Tibial artery (tissue), 4 donors: Measurements from ENCODE around the gene CREB3L2.

Source experiments
- DNase-seq, 2 donors: peaks; one replicate each; pipeline ENCODE4 v3.0.0-alpha.2; 2019
- H3K27ac ChIP-seq, 2 donors: fragments of 200-600 bp; sonication (generic) in 1 of 2; 1 replicate in 1 of 2; 2 replicates in 1 of 2; pipeline ENCODE4 v1.5.1; 2018 to 2019; ENCODE audit warnings: mild to moderate bottlenecking in 1 of 2
- H3K27me3 ChIP-seq, 2 donors: fragments of 200-600 bp; sonication (generic) in 1 of 2; one replicate each; pipeline versions ENCODE4 v1.5.1 to v1.6.0; 2016 to 2019
- H3K36me3 ChIP-seq, 3 donors: fragments of 200-600 bp; sonication (generic) in 2 of 3; one replicate each; pipeline ENCODE4 v1.5.1; 2016 to 2019; ENCODE audit warnings: mild to moderate bottlenecking in 2 of 3
- H3K4me1 ChIP-seq, 4 donors: fragments of 200-600 bp; sonication (generic) in 2 of 4; 1 replicate in 3 of 4; 2 replicates in 1 of 4; pipeline ENCODE4 v1.5.1; 2016 to 2019
- H3K4me3 ChIP-seq, 2 donors: fragments of 200-600 bp; sonication (generic) in 1 of 2; 1 replicate in 1 of 2; 2 replicates in 1 of 2; pipeline ENCODE4 v1.5.1; 2018 to 2019; ENCODE audit warnings: mild to moderate bottlenecking in 2 of 2
- H3K9me3 ChIP-seq, 3 donors: fragments of 200-600 bp; sonication (generic) in 1 of 3; one replicate each; pipeline ENCODE4 v1.5.1; 2016 to 2019
- CTCF ChIP-seq, 2 experiments: fragments of 200-600 bp in 1 of 2; fragments of 450-650 bp in 1 of 2; IDR thresholded peaks; one replicate each; pipeline ENCODE4 v1.5.1; 2017 to 2019; ENCODE audit warnings: antibody characterized with exemption in 2 of 2, mild to moderate bottlenecking in 1 of 2, moderate library complexity in 1 of 2
- intact Hi-C: fragments of 100-400 bp; cut with DNase I; formaldehyde crosslinking; loops from one replicate; pipeline ENCODE4 v1.15.0; 2023; ENCODE audit warnings: low total_unique reads

Gene CREB3L2

GRCh38 chr7:137933270-137934017, 68.4 kb downstream of the CREB3L2 start:
- Histone ChIP-seq H3K27ac (peak overlapping the region; percentile 70 to 74), H3K27me3 (no peaks in the 10 kb centered on the region), H3K36me3 (no peaks in the 10 kb centered on the region), H3K4me1 (peaks cover 5 to 90% (median 55%) of the 10 kb centered on the region in 4 donors), H3K9me3 (no peaks in the 10 kb centered on the region), H3K4me3 (peak overlapping the region in 1 of 2 donors; percentile 0)
- peak; percentile 64 to 85 for DNase-seq
- intact Hi-C loops, result no loop called here
- no peak for TF ChIP-seq CTCF (IDR thresholded peaks at IDR 0.05)

- no peaks in the 10 kb centered on the region for H3K9me3 ChIP-seq
- H3K4me1 ChIP-seq, result peaks cover 5 to 88% (median 55%) of the 10 kb centered on the region in 4 donors
- no peaks in the 10 kb centered on the region for H3K27me3 ChIP-seq
- DNase-seq, result peak; percentile 55 to 69
- H3K36me3 ChIP-seq, result peaks cover under 1 to 5% (median 2%) of the 10 kb centered on the region in 3 donors
- intact Hi-C loops, result no loop called here
- TF ChIP-seq CTCF (IDR thresholded peaks at IDR 0.05), result no peak
- H3K27ac ChIP-seq, result peak overlapping the region; percentile 70 to 74
- H3K4me3 ChIP-seq, result peak overlapping the region in 1 of 2 donors; percentile 0
Measured at GRCh38 chr7:137932881-137933269, 69.0 kb downstream of the CREB3L2 start.

GRCh38 chr7:137931823-137932222, 70.1 kb downstream of the CREB3L2 start:
- Histone ChIP-seq H3K4me1 (peaks cover 2 to 79% (median 47%) of the 10 kb centered on the region in 4 donors), H3K4me3 (no peak overlapping the region), H3K27ac (peak overlapping the region; percentile 70 to 74), H3K9me3 (no peaks in the 10 kb centered on the region), H3K36me3 (peaks cover 8 to 15% (median 8%) of the 10 kb centered on the region in 3 donors), H3K27me3 (no peaks in the 10 kb centered on the region)
- intact Hi-C loops, result no loop called here
- DNase-seq, result no peak
- TF ChIP-seq CTCF (IDR thresholded peaks at IDR 0.05), result no peak

- intact Hi-C loops, result no loop called here
- H3K4me3 ChIP-seq, result no peak overlapping the region
- no peak for DNase-seq
- H3K27me3 ChIP-seq, result no peaks in the 10 kb centered on the region
- no peak for TF ChIP-seq CTCF (IDR thresholded peaks at IDR 0.05)
- peaks cover 0 to 69% (median 36%) of the 10 kb centered on the region in 4 donors for H3K4me1 ChIP-seq
- no peaks in the 10 kb centered on the region for H3K9me3 ChIP-seq
- H3K36me3 ChIP-seq, result peaks cover 8 to 24% (median 14%) of the 10 kb centered on the region in 3 donors
- H3K27ac ChIP-seq, result peak overlapping the region; percentile 70 to 74
Measured at GRCh38 chr7:137930581-137930980, 71.3 kb downstream of the CREB3L2 start.

GRCh38 chr7:137928626-137929025, 73.3 kb downstream of the CREB3L2 start:
- no peak overlapping the region for H3K27ac ChIP-seq
- H3K4me1 ChIP-seq, result peaks cover 0 to 68% (median 28%) of the 10 kb centered on the region in 4 donors
- no peaks in the 10 kb centered on the region for H3K27me3 ChIP-seq
- no peak for DNase-seq
- no peak overlapping the region for H3K4me3 ChIP-seq
- intact Hi-C loops, result no loop called here
- H3K9me3 ChIP-seq, result no peaks in the 10 kb centered on the region
- H3K36me3 ChIP-seq, result peaks cover 14 to 39% (median 14%) of the 10 kb centered on the region in 3 donors
- no peak for TF ChIP-seq CTCF (IDR thresholded peaks at IDR 0.05)
